Fibroblast of skin of right biceps (primary cell): ENCODE measurements around the gene MPIG6B.
"Not testable (repeated sequence)": the region's sequence is repeated elsewhere in the genome, so short reads cannot be mapped to it uniquely, and the experiment has no call there.

Source experiments
- DNase-seq: peaks from one replicate; pipeline ENCODE4 v3.0.0-alpha.2; 2013

The MPIG6B gene

DNA sequence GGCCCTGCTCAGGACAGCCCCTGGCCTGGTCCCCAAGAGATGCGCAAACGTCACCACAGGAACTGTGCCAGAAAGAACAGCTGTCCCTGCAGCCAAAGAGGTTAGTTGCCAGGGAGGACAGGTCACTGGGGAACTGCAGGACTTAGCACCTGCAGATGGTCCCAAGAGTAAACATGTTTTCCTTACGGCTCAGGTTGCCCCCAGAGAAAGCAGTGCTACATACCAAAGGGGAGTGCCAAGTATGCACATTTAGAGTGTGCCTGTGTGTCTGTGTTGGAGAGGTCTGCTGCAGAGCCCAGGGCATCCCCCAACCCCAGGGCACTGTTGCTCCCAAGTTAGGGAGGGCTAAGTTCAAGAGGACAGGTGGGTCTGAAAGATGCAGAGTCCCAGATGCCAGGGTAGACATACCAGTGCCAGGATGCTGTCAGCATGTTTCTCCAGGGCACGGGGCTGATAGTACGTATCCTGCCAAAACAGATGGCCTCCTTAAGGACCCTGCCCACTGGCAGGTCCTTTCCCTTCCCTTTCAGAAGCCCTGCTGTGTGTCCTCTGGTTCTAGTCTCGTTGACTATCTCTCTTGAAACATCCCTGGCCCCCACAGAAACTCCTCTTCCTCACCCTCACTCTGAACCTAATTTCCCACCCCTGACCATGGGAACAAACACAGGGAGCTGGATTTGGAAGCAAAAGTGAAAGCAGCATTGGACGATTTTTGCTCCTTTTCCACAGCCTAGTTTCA is 21.3 kb upstream of the MPIG6B start:
- no peak for DNase-seq

DNA sequence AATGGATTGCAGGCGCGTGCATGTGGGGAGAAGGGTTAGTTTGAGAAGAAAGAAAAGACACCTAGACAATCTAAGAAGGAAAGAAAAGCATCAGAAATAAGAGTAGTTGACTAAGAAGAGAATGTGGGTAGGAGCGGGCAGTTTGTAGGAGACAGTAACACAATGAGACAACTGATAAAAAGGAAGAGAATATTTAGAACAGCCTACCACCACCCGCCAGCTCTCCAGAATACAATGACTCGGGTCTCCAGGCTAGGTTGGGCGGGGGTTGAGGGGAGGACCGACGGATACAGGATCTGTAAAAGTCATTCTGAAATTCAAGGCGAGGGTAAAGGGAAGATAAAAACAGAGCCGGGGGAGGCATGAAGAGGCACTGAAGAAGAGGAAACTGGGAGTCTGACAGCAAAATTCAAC is 20.8 kb upstream of the MPIG6B start:
- DNase-seq: no peak

DNA sequence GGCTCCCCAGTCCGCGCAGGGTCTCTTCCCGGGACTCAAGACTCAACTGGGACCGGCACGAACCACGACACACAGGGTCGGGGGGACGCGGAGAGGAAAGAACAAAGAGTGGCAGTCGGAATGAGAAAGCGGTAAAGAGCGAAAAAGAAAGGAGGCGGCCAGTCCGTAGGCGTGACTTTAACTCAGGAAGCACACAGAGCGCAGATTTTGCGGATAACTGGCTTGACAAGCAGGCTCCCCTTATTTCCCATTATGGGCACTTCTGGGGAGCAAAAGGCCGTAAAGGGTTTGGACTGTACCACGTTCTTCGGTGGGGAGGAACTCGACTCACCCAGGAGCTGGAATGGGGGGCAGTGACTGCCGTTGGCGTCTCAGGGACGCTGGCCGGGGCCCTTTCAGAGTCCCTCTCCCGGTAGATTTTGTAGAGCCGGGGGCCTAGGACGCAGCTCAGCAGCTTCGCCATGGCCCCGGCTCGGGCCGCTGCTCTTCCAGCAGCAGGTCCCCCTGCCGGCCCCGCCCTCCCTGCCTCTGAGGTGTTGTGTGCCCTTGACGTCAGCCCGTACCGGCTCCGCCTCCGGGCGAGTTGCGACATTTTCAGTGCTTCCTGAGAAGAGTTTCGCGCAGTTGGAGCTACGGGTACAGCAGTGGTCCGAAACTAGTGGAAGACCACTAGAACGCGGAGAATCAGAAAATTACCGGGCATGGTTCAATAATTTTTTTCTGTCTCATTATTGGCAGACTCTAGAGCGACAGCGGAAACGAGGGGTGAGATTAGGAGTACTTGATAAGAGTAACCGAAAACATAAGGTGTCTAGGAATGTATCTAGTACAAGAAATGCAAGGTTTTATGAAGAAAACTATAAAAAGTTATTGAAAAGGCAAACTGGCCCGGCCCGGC is 20.1 kb upstream of the MPIG6B start, which contains the start of gene ABHD16A:
Gene ABHD16A, minus strand, starts transcription at position 506 of the 898 bp plus-strand sequence. Its CDS starts 43 bp downstream, at position 463.
- peak; percentile 99 for DNase-seq

DNA sequence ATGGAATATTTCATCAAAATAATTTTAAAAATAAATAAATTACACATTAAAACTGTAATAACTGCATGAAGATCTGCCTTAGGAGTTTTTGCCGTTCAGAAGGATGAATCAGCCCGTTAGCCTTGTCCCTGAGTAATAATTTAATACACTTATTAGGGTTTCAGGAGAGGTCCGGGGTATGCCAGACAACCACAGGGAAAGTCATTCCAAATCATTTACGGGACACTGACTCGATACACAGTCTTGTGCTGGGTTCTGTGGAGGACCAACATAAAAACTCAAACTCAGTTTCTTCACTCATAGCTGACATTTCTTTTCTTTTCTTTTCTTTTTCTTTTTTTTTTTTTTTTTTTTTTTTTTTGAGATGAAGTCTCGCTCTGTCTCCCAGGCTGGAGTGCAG is 17.2 kb upstream of the MPIG6B start:
- no peak for DNase-seq

DNA sequence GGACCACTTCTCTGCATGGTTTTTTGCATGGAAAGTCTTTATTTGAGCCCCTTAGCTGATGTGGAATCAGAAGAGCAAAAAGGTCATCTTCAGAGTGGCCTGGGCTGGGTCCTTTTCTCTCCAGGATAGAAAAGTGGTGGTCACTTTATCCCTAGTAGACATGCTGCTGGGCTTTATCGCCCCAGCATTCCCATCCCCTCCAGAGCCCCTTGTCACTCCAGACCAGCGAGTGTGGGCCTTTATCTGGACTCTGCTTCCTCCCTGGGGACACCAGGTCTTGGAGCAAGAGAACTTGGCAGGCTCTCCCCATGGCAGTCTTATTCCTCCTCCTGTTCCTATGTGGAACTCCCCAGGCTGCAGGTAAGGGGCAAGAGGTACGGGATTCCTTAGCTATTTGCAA is 16.6 kb upstream of the MPIG6B start, which contains the start of gene LY6G6F:
Gene LY6G6F, plus strand, starts transcription at position 268 of the 400 bp plus-strand sequence. Its CDS starts 41 bp downstream, at position 309.
- no peak for DNase-seq

DNA sequence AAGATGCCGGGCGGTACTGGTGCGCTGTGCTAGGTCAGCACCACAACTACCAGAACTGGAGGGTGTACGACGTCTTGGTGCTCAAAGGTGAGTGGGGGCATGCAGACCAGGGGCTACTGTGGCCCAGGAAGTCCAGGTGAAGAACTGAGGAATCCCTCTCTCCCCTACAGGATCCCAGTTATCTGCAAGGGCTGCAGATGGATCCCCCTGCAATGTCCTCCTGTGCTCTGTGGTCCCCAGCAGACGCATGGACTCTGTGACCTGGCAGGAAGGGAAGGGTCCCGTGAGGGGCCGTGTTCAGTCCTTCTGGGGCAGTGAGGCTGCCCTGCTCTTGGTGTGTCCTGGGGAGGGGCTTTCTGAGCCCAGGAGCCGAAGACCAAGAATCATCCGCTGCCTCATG is 15.5 kb upstream of the MPIG6B start:
- no peak for DNase-seq

DNA sequence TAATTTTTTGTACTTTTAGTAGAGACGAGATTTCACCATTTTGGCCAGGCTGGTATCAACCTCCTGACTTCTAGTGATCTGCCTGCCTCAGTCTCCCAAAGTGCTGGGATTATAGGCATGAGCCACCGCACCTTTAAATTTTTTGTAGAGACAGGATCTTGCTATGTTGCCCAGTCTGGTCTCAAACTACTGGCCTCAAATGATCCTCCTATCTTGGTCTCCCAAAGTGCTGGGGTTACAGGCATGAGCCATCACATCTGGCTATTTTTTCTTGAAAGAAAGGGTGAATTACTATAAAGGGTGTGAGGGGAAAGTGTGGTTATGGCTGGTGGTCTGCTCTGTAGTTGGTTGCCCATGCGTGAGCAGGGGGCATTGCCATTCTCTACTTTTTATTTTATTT is 14.9 kb upstream of the MPIG6B start:
- DNase-seq: no peak

DNA sequence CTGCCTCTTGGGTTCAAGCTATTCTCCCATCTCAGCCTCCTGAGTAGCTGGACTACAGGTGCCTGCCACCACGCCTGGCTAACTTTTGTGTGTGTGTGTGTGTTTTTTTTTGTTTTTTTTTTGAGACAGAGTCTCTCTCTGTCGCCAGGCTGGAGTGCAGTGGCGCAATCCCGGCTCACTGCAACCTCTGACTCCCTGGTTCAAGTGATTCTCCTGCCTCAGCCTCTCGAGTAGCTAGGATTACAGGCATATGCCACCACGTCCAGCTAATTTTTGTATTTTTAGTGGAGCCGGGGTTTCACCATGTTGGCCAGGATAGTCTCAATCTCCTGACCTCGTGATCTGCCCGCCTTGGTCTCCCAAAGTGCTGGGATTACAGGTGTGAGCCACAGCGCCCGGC is 14.0 kb upstream of the MPIG6B start:
- not testable (repeated sequence) for DNase-seq

DNA sequence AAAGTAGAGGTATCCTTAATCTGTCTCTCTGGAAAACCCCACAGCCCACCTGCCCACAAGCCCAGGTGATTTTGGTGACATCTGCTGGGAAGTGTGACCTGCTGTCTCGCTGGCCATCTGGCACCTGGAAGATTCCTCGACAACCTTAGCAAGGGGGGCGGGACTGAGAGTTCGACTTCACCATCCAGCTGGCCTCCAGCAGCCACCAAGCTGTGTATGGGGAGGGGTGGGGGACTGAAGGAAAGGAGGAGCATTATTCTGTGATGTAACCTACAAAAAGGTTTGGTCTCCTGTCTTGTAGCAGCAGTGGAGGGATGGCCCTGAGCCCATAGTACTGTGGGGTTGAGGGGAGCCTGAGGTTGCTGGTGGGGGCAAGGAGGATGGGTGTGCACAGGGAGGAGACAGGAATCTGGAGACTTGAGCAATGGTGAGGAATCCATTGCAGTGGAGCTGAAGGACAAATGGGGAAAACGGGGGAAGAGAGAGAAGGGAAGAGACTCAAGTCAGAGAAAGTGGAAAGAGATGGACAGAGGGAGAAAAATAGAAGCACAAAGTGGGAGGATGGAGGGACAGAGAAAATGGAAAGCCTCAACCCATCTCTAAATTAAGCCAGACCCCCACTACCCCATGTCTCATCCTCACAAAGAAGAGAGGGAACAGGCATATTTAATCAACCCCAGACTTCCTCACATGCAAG is 12.5 kb upstream of the MPIG6B start:
- DNase-seq: no peak

DNA sequence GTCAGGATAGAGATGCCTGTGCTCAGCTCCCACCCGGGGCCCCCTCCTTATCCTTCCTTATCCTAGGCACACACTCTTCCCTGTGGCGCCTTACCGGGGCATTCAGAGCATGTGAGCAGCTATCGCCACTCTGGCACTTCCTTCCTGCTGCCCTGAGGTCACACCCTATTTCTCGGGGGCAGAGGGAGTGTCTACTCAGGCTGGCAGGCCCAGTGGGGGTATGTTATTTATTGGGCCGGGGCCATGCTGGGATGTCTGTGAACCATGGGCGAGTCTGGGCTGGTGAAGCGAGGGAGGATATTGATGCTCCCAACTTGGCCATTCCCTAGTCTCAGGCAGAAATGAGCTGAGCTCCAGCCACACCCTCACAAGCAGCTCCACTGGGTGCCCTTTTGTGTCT is 11.9 kb upstream of the MPIG6B start:
- no peak for DNase-seq

DNA sequence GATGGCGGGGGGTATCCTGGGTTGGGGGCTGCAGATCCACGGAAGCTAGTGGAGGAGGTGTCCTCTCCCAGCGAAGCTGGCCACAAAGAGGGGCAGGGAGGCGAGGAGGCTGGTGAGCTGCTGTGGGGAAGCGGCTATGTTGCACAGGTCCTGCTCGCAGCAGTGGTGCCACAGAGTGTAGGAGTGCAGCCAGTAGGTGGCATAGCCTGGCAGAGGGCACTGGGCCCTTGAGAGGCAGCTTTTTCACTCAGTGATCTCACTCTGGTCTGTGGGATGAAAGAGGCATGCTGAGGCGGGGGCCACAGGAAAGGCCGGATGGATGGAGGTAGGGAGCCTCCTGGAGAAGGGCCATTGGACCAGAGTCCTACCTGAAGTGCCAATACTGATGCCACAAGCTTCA is 10.9 kb upstream of the MPIG6B start:
- DNase-seq: no peak

DNA sequence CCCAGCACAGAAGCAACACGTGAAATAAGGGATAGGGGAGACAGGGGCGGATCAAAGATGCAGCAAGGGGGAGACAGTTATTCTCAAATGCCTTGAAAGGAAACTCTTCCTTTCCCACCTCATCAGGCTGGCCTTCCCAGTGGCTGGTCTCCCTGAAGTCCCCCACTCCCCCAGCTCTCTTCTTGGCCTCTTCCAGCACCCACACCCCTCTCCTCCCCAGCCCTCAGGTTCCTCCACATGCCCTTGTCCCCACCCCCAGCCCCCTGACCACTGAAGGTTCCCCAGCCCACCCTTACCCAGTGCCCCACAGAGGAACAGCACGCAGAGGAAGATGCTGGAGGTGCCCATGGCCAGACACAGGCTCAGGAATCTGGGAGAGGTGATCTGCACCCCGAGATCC is 9.7 kb upstream of the MPIG6B start:
- DNase-seq: no peak

DNA sequence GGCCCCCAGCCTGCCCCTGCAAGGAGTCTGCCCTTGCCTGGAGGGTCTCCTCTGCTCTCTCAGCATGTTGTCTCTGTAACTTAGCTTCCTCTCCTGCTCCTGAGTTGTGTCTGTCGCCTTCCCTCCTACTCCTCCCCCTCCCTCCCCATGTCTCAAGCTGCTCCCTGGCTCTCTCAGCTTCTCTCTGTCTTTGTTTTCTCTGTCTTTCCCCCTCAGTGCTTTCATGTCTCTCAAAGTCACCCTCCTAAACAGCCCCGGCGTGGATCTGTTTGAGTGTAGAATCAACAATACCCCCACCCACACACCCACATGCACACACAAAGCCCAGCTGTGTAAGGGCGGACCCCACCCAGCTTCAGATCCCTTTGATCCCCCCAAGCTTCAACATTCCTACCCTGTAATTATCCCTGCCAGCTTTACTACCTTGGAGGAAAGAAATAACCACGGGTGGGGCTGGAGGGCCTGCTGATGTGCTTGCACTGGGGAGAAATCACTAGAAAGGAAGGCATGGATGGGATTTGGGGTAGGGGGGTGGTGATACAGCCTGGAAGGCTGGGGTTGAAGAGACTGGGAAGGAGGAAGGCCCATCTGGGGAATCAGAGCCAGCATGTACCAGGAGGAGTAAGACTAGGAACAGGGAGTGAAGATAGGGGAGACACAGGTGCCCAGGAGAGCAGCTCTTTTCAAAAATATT is 9.0 kb upstream of the MPIG6B start:
- no peak for DNase-seq

DNA sequence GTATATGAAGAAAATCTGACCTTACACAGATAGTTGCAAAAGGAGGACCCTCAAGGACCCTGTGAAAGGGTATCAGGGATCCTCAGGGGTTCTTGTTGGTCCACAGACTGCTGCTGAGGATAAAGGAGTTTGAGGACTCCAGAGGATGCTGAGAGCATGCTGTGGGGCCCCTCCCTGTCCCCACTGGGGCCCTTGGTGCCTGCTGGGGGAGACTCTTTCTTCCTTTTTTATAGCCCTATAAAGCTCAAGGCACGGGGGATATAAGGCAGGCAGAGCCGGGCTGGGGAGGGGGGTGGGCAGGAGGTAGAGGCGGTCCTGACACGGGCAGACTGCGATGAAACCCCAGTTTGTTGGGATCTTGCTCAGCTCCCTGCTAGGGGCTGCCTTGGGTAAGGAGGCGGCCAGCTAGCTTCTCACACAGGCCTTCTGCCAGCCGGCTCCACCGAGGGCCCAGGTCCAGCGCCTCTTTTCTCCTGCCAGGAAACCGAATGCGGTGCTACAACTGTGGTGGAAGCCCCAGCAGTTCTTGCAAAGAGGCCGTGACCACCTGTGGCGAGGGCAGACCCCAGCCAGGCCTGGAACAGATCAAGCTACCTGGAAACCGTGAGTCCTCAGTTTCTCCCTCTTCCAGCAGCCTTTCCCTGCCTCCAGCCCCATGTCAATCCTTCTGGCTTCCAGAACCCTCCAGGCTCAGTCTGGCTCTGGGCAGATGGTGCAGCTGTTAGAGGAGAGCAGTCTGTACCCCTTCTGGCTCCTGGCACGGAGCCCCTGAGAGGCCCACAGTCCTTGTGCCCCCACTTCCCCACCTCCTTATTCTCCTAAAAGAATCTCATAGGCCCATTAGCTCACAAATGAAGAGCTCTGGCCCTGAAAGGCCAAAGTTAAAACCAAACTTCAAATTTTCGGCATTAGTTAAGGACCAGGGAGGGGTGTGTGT is 7.9 kb upstream of the MPIG6B start, which contains the start of gene LY6G6D:
Gene LY6G6D, plus strand, starts transcription at position 327 of the 937 bp plus-strand sequence. Its CDS starts 8 bp downstream, at position 335.
- no peak for DNase-seq

DNA sequence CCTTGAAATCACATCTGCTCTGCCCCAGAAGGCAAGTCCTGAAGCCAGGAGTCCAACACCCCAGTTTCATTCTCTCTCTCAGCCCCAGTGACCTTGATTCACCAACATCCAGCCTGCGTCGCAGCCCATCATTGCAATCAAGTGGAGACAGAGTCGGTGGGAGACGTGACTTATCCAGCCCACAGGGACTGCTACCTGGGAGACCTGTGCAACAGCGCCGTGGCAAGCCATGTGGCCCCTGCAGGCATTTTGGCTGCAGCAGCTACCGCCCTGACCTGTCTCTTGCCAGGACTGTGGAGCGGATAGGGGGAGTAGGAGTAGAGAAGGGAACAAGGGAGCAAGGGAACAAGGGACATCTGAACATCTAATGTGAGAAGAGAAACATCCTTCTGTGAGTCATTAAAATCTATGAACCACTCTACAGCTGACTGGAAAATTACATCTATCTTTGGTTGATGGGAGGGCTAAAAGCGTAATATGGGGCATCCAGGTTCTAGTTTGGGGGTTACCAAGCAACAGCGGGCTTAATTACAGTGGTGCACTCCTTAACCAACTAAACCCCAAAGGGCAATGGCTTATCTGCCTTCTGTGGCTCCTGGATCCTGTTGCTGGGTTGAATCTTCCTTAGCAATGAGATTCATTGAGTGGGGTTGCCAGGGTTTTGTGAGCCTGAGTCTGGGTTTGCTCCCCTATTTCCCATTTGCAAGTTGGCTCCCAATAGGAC is 5.5 kb upstream of the MPIG6B start:
- no peak for DNase-seq

DNA sequence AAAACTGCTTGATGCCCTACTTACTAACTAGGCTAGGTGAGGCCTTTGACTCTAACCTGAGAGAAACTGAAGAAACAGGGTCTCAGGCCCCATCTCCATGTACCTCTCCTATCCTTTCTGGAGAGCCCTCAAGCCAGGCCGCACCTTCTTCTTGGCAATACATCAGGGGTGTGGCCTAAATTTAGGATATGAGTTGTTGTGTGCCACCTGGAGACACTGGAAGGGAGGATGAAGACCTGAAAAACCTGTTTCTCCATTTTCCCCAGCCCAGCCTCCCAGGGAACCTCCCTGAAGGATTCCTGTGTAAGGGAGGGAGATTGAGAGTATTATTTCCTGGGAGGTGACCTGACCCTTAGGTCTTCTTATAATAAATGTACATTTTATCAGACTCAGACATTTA is 4.9 kb upstream of the MPIG6B start:
- DNase-seq: no peak

DNA sequence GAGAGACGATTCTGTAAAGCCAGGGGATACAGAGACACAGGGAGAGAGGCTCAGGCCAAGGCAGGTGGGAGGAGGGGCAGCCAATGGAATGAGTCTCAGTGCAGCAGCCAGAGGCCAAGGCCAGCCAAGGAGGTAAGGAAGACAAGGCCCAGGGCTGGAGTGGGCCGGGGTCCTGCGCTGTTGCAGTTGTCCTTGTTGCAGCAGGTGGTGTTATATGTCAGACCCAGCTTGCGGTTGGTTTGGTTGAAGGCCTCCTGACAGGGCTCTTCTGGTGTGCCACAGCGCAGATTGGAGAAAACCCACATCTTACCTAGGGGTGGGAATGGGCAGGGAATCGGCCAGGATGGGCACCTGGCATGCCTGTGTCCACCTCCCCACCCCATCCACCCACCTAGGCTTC is 4.2 kb upstream of the MPIG6B start:
- no peak for DNase-seq

DNA sequence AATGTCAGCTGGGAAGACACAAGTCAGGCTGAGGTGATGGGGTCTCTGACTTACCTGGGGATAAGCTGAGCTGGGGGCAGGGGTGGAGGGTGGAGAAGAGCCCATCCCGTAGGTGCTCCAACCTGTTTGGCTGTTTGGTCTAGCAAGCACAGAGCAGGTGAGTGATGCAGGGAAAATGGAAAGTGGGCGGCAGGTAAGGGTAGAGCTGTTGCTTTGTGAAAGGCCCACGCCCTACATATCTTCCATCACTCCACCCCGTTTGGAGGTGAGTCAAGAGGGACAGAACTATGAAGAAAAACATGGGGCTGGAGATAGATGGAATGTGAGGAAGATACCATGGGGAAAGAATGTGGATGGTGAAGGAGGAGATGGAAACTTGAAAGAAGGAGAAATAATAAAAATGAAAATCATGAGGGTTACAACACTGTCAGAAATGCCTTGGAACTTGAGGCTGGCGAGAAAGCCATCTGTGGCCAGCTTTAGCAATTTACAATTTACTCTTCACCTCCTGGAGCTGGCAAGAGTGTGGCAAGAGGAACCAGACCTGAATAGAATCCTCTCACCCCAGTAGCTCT is 2.9 kb upstream of the MPIG6B start:
- DNase-seq: no peak

DNA sequence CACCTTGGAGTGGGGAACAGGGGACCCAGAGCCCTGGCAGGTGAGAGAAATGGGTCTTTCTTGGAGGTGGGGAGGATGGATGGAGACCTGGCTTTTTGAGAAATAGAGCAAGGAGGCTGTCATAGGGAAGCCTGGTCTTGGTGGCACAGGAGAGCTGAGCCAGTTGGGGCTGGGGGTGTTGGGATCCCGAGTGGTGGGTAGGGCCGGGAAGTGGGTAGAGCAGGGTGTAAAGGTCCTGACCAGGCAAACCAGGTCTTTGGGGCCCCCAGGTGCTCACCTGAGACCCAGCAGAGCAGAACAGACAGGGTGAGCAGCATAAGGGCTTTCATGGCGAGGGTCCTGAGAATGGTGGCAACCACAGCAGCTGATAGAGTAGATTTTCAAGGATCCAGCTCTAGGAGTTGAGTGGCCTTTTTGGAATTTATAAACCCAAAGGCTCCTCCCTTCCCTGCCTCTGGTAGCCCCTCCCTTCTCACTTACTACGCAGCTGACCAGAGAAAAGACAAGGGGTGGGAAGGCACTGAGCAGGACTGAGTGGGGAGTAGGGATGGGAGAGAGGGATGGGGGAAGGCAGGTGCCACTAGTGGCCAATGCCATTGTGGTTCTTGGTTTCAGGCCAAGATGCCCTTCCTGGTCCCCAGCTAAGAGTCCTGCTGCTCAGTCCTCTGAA is 1.7 kb upstream of the MPIG6B start, which contains the start of gene LY6G6C:
Gene LY6G6C, minus strand, starts transcription at position 396 of the 670 bp plus-strand sequence. Its CDS starts 67 bp downstream, at position 329.
- no peak for DNase-seq

DNA sequence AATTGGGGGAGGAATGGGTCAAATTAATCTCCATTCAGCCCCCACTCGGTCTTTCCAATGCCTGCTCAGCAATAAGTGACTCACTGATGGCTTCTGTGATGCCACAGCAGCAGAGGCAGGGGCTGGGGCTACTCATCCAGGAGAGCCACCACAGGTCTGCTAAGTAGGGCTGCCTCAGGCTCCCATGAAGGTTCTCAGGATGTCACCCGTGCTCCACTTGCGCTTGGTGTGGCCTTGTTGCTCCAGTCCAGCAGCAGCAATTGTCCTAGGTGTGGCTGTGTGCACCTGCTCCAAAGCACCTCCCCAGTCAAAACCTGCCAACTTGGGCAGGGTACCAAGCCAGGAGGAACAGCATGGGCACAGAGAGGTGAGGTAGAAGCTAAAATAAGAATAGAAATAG is 1.0 kb upstream of the MPIG6B start:
- no peak for DNase-seq
